ENCODE results near the gene WWP2.
A peak's percentile ranks its signal among the peaks of the same experiment; 100 is the strongest.

DNA sequence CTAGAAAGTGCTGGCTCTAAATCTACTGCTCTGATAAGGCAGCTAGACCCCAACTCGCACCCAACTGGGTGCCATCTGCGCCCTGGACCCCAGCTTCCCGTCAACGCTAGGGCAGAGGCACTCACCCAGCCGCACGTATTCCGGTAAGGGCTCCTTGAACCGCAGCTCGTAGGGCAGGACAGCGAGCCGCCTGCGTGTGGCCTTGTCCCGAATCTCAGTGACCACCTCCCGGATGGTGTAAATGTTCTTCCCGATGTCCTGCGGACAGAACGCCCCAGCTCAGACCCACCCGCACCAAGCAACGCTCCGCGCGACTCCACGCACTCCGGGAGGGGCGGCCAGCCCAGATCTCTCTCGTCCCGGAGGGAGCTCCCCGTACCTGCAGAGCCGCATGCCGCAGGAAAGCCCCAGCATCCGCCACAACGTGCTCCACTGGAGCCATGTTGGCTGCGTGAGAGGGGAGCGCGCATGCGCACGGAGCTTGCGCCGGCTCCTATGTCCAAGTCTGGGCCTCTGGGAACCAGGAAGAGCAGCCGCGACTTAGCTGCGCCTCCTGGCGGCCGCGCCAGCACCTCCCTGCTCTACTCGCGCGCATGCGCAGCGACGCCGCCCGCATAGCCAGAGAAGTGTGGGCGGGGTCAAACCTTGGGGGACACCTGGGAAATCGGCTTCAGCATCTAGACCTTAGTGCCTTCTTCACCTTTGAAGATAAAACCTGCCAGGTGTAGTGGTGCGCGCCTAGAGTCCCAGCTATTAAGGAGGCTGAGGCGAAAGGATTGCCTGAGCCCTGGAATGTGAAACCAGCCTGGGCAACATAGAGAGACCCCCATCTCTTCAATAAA, 7.4 kb upstream of the WWP2 start, which contains the start of gene NOB1:
- TF ChIP-seq POLR2A (IDR thresholded peaks at IDR 0.05): peak; percentile 22 to 89 (median 82)
- TF ChIP-seq, protein P1, sequence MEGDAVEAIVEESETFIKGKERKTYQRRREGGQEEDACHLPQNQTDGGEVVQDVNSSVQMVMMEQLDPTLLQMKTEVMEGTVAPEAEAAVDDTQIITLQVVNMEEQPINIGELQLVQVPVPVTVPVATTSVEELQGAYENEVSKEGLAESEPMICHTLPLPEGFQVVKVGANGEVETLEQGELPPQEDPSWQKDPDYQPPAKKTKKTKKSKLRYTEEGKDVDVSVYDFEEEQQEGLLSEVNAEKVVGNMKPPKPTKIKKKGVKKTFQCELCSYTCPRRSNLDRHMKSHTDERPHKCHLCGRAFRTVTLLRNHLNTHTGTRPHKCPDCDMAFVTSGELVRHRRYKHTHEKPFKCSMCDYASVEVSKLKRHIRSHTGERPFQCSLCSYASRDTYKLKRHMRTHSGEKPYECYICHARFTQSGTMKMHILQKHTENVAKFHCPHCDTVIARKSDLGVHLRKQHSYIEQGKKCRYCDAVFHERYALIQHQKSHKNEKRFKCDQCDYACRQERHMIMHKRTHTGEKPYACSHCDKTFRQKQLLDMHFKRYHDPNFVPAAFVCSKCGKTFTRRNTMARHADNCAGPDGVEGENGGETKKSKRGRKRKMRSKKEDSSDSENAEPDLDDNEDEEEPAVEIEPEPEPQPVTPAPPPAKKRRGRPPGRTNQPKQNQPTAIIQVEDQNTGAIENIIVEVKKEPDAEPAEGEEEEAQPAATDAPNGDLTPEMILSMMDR (IDR thresholded peaks at IDR 0.05): peak; percentile 96 to 100 (median 99)

Data from body of pancreas (tissue), 4 donors.